ENCODE results near the gene OBP2A. TPM values are rescaled to one million over a fixed set of nuclear protein-coding genes. Genes with fewer than 3 reads are reported as not detected.

Gene OBP2A
- total RNA-seq, 1 experiment from 2014 or later = not detected

GRCh38 chr9:135507104-135508035, 38.6 kb upstream of the OBP2A start:
- no peak overlapping the region for H3K9ac ChIP-seq (ENCODE audit: low read length)
- POLR2A ChIA-PET = no interaction called here
- intact Hi-C loops (cut with micrococcal nuclease) = no loop called here
- H3K79me2 ChIP-seq (ENCODE audit: insufficient read depth, low read length) = peaks cover 21% of the 10 kb centered on the region
- H2AFZ ChIP-seq (ENCODE audit: low read depth, low read length, poor library complexity, severe bottlenecking) = no peak overlapping the region
- peaks cover 4% of the 10 kb centered on the region; the same call in 1 of the 2 replicates for H4K20me1 ChIP-seq (ENCODE audit: insufficient read depth)
- no peaks in the 10 kb centered on the region for H3K27me3 ChIP-seq (ENCODE audit: insufficient read depth, low read length)
- no TSS peak for BruUV-seq (replicated peaks)
- CTCF ChIA-PET = no interaction called here
- peaks cover 6 to 21% of the 10 kb centered on the region in 2 experiments; a peak in 3 of 4 replicates for H3K4me1 ChIP-seq (ENCODE audit: control insufficient read depth in 1 of 2, insufficient read depth in 2 of 2, low read length in 2 of 2)
- TF ChIP-seq SIN3A (IDR thresholded peaks at IDR 0.05; ENCODE audit: low read depth) (no peak), CBX3 (IDR thresholded peaks at IDR 0.05; ENCODE audit: low read depth) (no peak), ZFX (IDR thresholded peaks at IDR 0.05) (no peak), ELF1 (IDR thresholded peaks at IDR 0.05; ENCODE audit: borderline replicate concordance, low read depth) (no peak), EZH2phosphoT487 (IDR thresholded peaks at IDR 0.05; ENCODE audit: borderline replicate concordance) (no peak), RAD21 (IDR thresholded peaks at IDR 0.05; ENCODE audit: low read depth) (no peak), JUND (IDR thresholded peaks at IDR 0.05) (no peak), YY1 (IDR thresholded peaks at IDR 0.05; ENCODE audit: extremely low read depth, insufficient replicate concordance, low read depth, low read length) (no peak), TCF7L2 (IDR thresholded peaks at IDR 0.05; ENCODE audit: borderline replicate concordance, extremely low read depth, insufficient read depth, insufficient read length) (no peak)
- H3K36me3 ChIP-seq (ENCODE audit: control insufficient read depth in 1 of 2, insufficient read depth in 2 of 2, low read length in 2 of 2) = peaks cover 11 to 29% of the 10 kb centered on the region in 2 experiments; a peak in 2 of 4 replicates
- H3K27ac ChIP-seq (ENCODE audit: low read depth, low read length) = no peak overlapping the region
- ATAC-seq (no peak), DNase-seq (ENCODE audit: low read depth, low spot score) (no peak)
- no peaks in the 10 kb centered on the region; a peak in 1 of 4 replicates for H3K9me3 ChIP-seq (ENCODE audit: control insufficient read depth in 1 of 2, insufficient read depth in 1 of 2, low read depth in 1 of 2, low read length in 2 of 2)
- RAD21 ChIA-PET (ENCODE audit: low non-redundant PET in 1 of 2, low total read pairs in 2 of 2, uncharacterized antibody in 2 of 2, unreplicated experiment in 2 of 2) = no interaction called here
- no peaks in the 10 kb centered on the region for H3K9me2 ChIP-seq (ENCODE audit: insufficient read depth)
- no peak overlapping the region for H3K4me2 ChIP-seq (ENCODE audit: low read length)
- H3K4me3 ChIP-seq (replicated peaks in 1 of 2; ENCODE audit: low read depth in 1 of 2, low read length in 2 of 2) = no peak overlapping the region
